KMS-11 (cell line): ENCODE results near the gene CD9.

Source experiments
- H2AFZ ChIP-seq: fragments of 200-600 bp; sonication (generic); 2 replicates; pipeline ENCODE4 v1.6.1; 2016; ENCODE audit warnings: antibody characterized with exemption, mixed run types, low read depth
- H3K27ac ChIP-seq: fragments of 200-600 bp; sonication (generic); 2 replicates; pipeline ENCODE4 v1.6.1; 2016; ENCODE audit warnings: mild to moderate bottlenecking, mixed run types
- H3K27me3 ChIP-seq: fragments of 200-600 bp; sonication (generic); 2 replicates; pipeline ENCODE4 v1.6.1; 2017; ENCODE audit warnings: mild to moderate bottlenecking, low read depth, mixed run types, moderate library complexity; ENCODE audit not compliant: insufficient read depth
- H3K36me3 ChIP-seq: fragments of 200-600 bp; sonication (generic); 2 replicates; pipeline ENCODE4 v1.6.1; 2017; ENCODE audit warnings: mild to moderate bottlenecking, mixed run types; ENCODE audit not compliant: insufficient read depth
- H3K4me1 ChIP-seq: fragments of 200-600 bp; sonication (generic); 2 replicates; pipeline ENCODE4 v1.6.1; 2016; ENCODE audit warnings: mild to moderate bottlenecking, low read depth, mixed run types; ENCODE audit not compliant: poor library complexity, severe bottlenecking
- H3K4me2 ChIP-seq: fragments of 200-600 bp; sonication (generic); 2 replicates; pipeline ENCODE4 v1.7.0; 2016; ENCODE audit warnings: mild to moderate bottlenecking, mixed run types
- H3K4me3 ChIP-seq: fragments of 200-600 bp; sonication (generic); IDR thresholded peaks from 2 replicates; pipeline ENCODE4 v1.6.1; 2017; ENCODE audit warnings: low read depth, low read length, mixed read lengths; ENCODE audit not compliant: insufficient read depth
- H3K79me2 ChIP-seq: fragments of 200-600 bp; sonication (generic); 2 replicates; pipeline ENCODE4 v1.6.1; 2016; ENCODE audit warnings: low read depth, mixed run types; ENCODE audit not compliant: insufficient read depth
- H3K9ac ChIP-seq: fragments of 200-600 bp; sonication (generic); 2 replicates; pipeline ENCODE4 v1.6.1; 2016; ENCODE audit warnings: mild to moderate bottlenecking, mixed run types
- H4K20me1 ChIP-seq: fragments of 200-600 bp; sonication (generic); 2 replicates; pipeline ENCODE4 v1.6.1; 2016; ENCODE audit warnings: mild to moderate bottlenecking, mixed run types; ENCODE audit not compliant: insufficient read depth
- TF ChIP-seq, protein P1 (sequence below): fragments of 200-600 bp; sonication (generic); conservative IDR thresholded peaks from 2 replicates; pipeline ENCODE4 v1.6.1; 2017; ENCODE audit warnings: low read depth, mild to moderate bottlenecking, antibody characterized with exemption, low read length, moderate library complexity, mixed read lengths

The CD9 gene

DNA sequence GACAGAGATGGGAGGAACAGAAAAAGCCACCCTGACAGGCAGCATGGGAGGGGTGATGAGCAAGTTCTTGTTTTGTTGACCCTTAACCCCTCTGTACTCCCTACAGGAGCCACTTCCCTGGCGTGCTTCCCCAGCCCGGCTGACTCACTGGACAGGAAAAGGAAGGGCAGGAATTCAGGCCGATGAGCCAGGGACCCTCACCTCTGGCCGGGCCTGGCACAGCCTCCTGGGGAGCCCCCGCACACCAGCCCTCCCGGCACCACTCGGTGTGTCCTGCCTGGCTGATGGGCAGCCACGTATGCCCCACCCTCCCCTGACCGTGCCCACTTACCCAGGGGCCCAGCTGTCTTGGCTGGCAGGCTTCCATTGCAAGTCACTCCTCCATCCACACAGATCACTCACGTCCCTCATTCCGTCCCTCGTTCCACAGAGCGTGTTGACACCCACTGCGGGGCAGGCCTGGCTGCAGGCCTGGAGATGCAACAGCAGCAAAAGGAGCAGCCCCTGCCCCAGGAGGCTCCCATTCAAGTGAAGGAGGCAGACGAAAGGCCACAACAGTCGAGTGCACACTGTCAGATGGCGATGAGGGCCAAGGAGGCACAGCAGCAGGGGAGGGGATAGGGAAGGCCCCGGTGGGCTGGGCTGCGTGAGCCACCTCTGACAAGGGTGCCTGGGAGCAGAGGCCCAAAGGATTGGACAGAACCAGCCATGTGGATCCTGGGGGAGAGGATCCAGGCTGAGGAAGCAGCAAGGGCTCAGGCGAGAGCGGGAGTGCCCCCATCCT, 19.7 kb upstream of the CD9 start:
- Histone ChIP-seq H3K9ac (no peak overlapping the region), H3K4me1 (no peaks in the 10 kb centered on the region), H4K20me1 (no peaks in the 10 kb centered on the region), H2AFZ (no peak overlapping the region), H3K4me3 (no peak overlapping the region), H3K27ac (no peak overlapping the region), H3K4me2 (no peak overlapping the region), H3K36me3 (no peaks in the 10 kb centered on the region), H3K27me3 (no peaks in the 10 kb centered on the region), H3K79me2 (no peaks in the 10 kb centered on the region)
- TF ChIP-seq, protein P1, sequence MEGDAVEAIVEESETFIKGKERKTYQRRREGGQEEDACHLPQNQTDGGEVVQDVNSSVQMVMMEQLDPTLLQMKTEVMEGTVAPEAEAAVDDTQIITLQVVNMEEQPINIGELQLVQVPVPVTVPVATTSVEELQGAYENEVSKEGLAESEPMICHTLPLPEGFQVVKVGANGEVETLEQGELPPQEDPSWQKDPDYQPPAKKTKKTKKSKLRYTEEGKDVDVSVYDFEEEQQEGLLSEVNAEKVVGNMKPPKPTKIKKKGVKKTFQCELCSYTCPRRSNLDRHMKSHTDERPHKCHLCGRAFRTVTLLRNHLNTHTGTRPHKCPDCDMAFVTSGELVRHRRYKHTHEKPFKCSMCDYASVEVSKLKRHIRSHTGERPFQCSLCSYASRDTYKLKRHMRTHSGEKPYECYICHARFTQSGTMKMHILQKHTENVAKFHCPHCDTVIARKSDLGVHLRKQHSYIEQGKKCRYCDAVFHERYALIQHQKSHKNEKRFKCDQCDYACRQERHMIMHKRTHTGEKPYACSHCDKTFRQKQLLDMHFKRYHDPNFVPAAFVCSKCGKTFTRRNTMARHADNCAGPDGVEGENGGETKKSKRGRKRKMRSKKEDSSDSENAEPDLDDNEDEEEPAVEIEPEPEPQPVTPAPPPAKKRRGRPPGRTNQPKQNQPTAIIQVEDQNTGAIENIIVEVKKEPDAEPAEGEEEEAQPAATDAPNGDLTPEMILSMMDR = no peak

DNA sequence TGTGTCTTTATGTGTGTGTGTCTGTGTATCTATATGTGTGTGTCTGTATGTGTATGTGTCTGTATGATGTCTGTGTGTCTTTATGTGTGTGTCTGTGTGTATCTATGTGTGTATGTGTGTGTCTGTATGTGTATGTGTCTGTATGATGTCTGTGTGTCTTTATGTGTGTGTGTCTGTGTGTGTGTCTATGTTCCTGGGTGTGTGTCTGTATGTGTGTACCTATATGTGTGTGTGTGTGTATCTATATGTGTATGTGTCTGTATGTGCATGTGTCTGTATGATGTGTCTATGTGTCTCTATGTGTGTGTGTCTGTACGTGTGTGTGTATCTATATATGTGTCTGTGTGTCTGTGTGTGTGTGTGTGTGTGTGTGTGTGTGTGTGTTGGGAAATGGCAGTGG, 19.0 kb upstream of the CD9 start:
- H3K4me2 ChIP-seq = no peak overlapping the region
- H3K4me1 ChIP-seq = no peaks in the 10 kb centered on the region
- H3K36me3 ChIP-seq = no peaks in the 10 kb centered on the region
- H3K79me2 ChIP-seq = no peaks in the 10 kb centered on the region
- H3K4me3 ChIP-seq = no peak overlapping the region
- no peak overlapping the region for H3K27ac ChIP-seq
- no peaks in the 10 kb centered on the region for H4K20me1 ChIP-seq
- no peak overlapping the region for H2AFZ ChIP-seq
- no peaks in the 10 kb centered on the region for H3K27me3 ChIP-seq
- TF ChIP-seq, protein P1 = no peak
- no peak overlapping the region for H3K9ac ChIP-seq

DNA sequence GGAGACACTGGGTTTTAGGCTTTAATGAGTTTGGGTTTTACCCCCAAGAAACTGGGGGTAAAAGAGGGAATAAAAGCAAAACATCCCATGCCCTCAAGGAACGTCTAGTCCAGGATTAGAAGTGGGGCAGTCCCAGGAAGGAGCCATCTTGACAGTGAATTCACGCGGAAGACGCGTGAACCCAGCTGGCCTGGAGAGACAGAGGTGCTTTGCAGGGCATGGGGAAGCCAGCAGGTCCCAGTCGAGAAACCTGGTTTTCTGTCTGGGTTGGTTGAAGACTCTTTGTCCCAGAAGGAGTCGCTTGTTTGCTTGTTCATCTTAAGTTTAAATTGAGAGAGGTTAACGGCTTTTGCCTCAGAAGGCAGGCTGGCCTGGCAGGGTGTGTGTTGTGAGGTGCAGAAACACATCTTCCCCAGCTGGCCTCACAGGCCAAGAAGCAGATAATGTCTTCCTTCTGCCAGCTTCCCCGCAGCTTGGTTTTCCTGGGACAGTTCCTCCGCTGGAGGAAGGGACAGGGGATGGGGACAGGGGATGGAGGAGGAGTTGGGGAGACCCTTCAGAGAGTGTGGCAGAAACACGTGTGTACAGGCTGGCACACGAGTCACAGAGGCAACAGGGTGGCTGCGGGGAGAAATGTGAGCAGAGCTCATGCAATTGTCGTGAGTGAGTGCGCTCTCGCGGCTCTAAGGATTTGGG, 18.5 kb upstream of the CD9 start:
- Histone ChIP-seq H3K4me1 (no peaks in the 10 kb centered on the region), H3K36me3 (no peaks in the 10 kb centered on the region), H4K20me1 (no peaks in the 10 kb centered on the region), H3K4me3 (no peak overlapping the region), H3K27ac (no peak overlapping the region), H3K27me3 (no peaks in the 10 kb centered on the region), H3K4me2 (no peak overlapping the region), H3K9ac (no peak overlapping the region), H2AFZ (no peak overlapping the region), H3K79me2 (no peaks in the 10 kb centered on the region)
- TF ChIP-seq, protein P1 = no peak

DNA sequence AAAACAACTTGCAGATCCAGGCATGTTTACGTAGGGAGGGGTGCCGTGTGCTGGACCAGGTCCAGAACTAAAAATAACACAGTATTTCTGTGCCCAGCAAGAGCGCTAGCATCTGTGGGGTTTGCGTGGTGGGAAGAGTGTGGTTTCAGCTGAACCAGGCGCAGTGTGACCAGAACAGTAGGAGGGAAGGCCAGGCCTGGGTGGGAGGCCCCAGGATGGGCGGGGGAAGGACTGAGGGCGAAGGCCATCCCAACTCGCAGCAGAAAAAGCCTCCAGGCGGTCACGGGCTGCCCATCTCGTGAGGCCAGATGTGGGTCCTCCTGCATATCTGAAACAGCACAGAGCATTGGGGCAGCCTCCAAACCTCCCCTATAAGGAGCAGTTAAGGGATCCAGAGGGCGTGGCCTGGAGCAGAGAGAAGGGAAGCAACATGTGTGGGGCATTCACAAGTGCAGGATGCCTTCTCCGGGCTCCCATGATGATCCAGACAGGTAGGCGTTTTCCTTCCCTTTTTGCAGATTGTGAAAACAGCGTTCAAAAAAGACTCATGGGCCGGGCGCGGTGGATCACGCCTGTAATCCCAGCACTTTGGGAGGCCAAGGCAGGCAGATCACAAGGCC, 17.8 kb upstream of the CD9 start:
- H3K9ac ChIP-seq = no peak overlapping the region
- TF ChIP-seq, protein P1 = no peak
- H2AFZ ChIP-seq = no peak overlapping the region
- H3K36me3 ChIP-seq = no peaks in the 10 kb centered on the region
- no peak overlapping the region for H3K27ac ChIP-seq
- no peak overlapping the region for H3K4me3 ChIP-seq
- H3K79me2 ChIP-seq = no peaks in the 10 kb centered on the region
- no peaks in the 10 kb centered on the region for H3K27me3 ChIP-seq
- H3K4me1 ChIP-seq = no peaks in the 10 kb centered on the region
- no peaks in the 10 kb centered on the region for H4K20me1 ChIP-seq
- no peak overlapping the region for H3K4me2 ChIP-seq
